PFSK-1 (cell line): ENCODE measurements around the gene RIT2.

ENCODE experiments used
- FOXP2 ChIP-seq: optimal IDR thresholded peaks from 2 replicates; pipeline ENCODE3; 2011; ENCODE audit warnings: borderline replicate concordance, control low read depth, inconsistent platforms; ENCODE audit not compliant: insufficient read depth; ENCODE audit errors: extremely low read length, extremely low read depth
- POLR2AphosphoS5 ChIP-seq: IDR thresholded peaks from 2 replicates; pipeline ENCODE4 v1.6.1; 2012; ENCODE audit warnings: low read depth, mild to moderate bottlenecking, control low read depth, low read length, moderate library complexity
- REST ChIP-seq, 2 experiments: IDR thresholded peaks; 2 replicates each; pipeline versions ENCODE4 v1.6.1 to v1.8.0; 2011 to 2012; ENCODE audit warnings: low read depth in 2 of 2, low read length in 2 of 2, control low read depth in 1 of 2, inconsistent platforms in 1 of 2, mild to moderate bottlenecking in 1 of 2, moderate library complexity in 1 of 2; ENCODE audit not compliant: insufficient read depth in 1 of 2
- SIN3A ChIP-seq: IDR thresholded peaks from 2 replicates; pipeline ENCODE4 v1.6.1; 2012; ENCODE audit warnings: mild to moderate bottlenecking, low read length, moderate library complexity, borderline replicate concordance; ENCODE audit not compliant: insufficient read depth
- TAF1 ChIP-seq: IDR thresholded peaks from 2 replicates; pipeline ENCODE4 v1.6.1; 2012; ENCODE audit warnings: low read length, control low read depth, borderline replicate concordance; ENCODE audit not compliant: insufficient read depth

The RIT2 gene

GRCh38 chr18:42922363-42922762 lies 193.1 kb downstream of the RIT2 start:
- TF ChIP-seq FOXP2: no peak
- TF ChIP-seq POLR2AphosphoS5: no peak
- TF ChIP-seq TAF1: no peak
- TF ChIP-seq REST (IDR thresholded peaks at IDR 0.05; ENCODE audit: insufficient read depth in 1 of 2, low read depth in 2 of 2, low read length in 2 of 2): no peak
- TF ChIP-seq SIN3A: no peak

- TF ChIP-seq FOXP2 (no peak), REST (IDR thresholded peaks at IDR 0.05; ENCODE audit: insufficient read depth in 1 of 2, low read depth in 2 of 2, low read length in 2 of 2) (no peak), SIN3A (no peak), TAF1 (no peak), POLR2AphosphoS5 (no peak)
These were observed 194.2 kb downstream of the RIT2 start for GRCh38 chr18:42921226-42921737.

- TF ChIP-seq REST (IDR thresholded peaks at IDR 0.05; ENCODE audit: insufficient read depth in 1 of 2, low read depth in 2 of 2, low read length in 2 of 2) (no peak), SIN3A (no peak), POLR2AphosphoS5 (no peak), FOXP2 (no peak), TAF1 (no peak)
These were observed 194.9 kb downstream of the RIT2 start for GRCh38 chr18:42920621-42921020.

- no peak for TF ChIP-seq FOXP2
- no peak for TF ChIP-seq REST (IDR thresholded peaks at IDR 0.05; ENCODE audit: insufficient read depth in 1 of 2, low read depth in 2 of 2, low read length in 2 of 2)
- TF ChIP-seq TAF1: no peak
- TF ChIP-seq SIN3A: no peak
- TF ChIP-seq POLR2AphosphoS5: no peak
These were observed 200.2 kb downstream of the RIT2 start for GRCh38 chr18:42915299-42915698.

GRCh38 chr18:42914476-42914875 lies 201.0 kb downstream of the RIT2 start:
- TF ChIP-seq POLR2AphosphoS5 (no peak), SIN3A (no peak), FOXP2 (no peak), TAF1 (no peak)
